RCC 7860 (cell line): ENCODE results near the gene KNSTRN.

ENCODE experiments used
- DNase-seq: peaks from one replicate; pipeline ENCODE4 v3.0.0-alpha.2; 2015; ENCODE audit warnings: low spot score
- FAIRE-seq: peaks from 2 replicates; lab custom pipeline; 2012; peaks lifted over from hg19 to GRCh38; lab: Jason Lieb, UNC

The KNSTRN gene

GRCh38 chr15:40443255-40443654 lies 60.7 kb downstream of the KNSTRN start:
- DNase-seq (no peak), FAIRE-seq (no peak)

DNA sequence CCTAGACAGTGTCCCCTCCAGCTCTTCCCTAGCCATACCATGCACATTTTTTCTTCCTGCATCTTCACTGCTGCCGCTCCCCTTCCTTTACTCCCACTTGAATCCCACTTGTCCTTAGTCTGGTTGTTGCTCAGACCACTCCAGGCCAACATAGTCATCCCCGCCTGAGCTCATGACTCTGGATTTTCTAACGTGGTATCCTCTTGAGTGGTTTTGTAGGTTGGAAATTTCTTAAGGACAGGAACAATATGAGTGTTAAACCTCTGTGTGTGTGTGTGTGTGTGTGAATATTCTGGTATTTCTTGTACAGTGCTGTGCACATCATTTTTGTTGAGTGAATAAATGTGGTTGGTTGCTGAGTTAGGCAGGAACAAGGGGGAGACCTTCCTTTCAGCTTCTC lies 61.3 kb downstream of the KNSTRN start:
- no peak for DNase-seq
- FAIRE-seq: no peak
